ENCODE measurements around the gene GNAO1.

DNA sequence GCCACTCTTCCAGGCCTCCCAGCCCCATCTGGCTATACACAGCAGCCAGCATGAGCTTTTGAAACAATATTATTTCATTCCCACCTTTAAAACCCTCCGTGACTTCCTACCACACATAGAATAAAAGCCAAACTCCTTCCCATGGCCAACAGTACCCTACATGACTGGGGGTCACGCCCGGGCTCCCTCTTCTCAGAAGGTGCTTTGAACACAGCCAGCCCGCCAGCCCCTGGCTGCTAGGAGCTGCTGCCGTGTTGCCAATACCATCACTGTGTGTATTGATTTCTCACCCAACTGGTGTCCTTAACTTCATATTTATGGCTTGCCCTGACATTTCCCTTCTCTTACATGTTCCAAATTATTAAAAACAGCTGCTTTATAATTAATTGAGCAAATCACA lies 111.2 kb downstream of the GNAO1 start:
- TF ChIP-seq, protein P1, sequence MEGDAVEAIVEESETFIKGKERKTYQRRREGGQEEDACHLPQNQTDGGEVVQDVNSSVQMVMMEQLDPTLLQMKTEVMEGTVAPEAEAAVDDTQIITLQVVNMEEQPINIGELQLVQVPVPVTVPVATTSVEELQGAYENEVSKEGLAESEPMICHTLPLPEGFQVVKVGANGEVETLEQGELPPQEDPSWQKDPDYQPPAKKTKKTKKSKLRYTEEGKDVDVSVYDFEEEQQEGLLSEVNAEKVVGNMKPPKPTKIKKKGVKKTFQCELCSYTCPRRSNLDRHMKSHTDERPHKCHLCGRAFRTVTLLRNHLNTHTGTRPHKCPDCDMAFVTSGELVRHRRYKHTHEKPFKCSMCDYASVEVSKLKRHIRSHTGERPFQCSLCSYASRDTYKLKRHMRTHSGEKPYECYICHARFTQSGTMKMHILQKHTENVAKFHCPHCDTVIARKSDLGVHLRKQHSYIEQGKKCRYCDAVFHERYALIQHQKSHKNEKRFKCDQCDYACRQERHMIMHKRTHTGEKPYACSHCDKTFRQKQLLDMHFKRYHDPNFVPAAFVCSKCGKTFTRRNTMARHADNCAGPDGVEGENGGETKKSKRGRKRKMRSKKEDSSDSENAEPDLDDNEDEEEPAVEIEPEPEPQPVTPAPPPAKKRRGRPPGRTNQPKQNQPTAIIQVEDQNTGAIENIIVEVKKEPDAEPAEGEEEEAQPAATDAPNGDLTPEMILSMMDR (IDR thresholded peaks at IDR 0.05): no peak
- TF ChIP-seq POLR2A (IDR thresholded peaks at IDR 0.05): no peak
- TF ChIP-seq EP300 (IDR thresholded peaks at IDR 0.05): no peak
